HepG2 (cell line): ENCODE measurements around the gene TMEM235. TPM values are rescaled to one million over a fixed set of nuclear protein-coding genes. Genes with fewer than 3 reads are reported as not detected.

Experiments used
- CBX1 ChIP-seq: IDR thresholded peaks from one replicate; pipeline ENCODE4 v1.6.1; 2016; ENCODE audit warnings: antibody characterized with exemption, low read depth
- MAX ChIP-seq: IDR thresholded peaks from 2 replicates; pipeline ENCODE4 v1.6.1; 2012; ENCODE audit warnings: inconsistent platforms
- MBNL3 ChIP-seq: fragments of 250-450 bp; sonication (Bioruptor Pico); conservative IDR thresholded peaks from 2 replicates; pipeline ENCODE4 v1.8.0; 2022; ENCODE audit warnings: mild to moderate bottlenecking, inconsistent platforms
- PCBP2 ChIP-seq: fragments of 200-400 bp; formaldehyde crosslinking; optimal IDR thresholded peaks from 2 replicates; pipeline ENCODE3; 2018; ENCODE audit warnings: low read length, low read depth; ENCODE audit not compliant: poor library complexity, severe bottlenecking
- RNF219 ChIP-seq: sonication (generic); formaldehyde crosslinking; IDR thresholded peaks from 2 replicates; pipeline ENCODE4 v1.5.0; 2020; ENCODE audit warnings: mild to moderate bottlenecking, missing genetic modification reagents
- ZNF367 ChIP-seq: sonication (generic); formaldehyde crosslinking; IDR thresholded peaks from 2 replicates; pipeline ENCODE4 v1.4.0; 2020; ENCODE audit warnings: missing genetic modification reagents, borderline replicate concordance
- ZNF646 ChIP-seq: sonication (generic); formaldehyde crosslinking; IDR thresholded peaks from 2 replicates; pipeline ENCODE4 v1.9.0; 2021; ENCODE audit warnings: mild to moderate bottlenecking, missing genetic modification reagents
- polyA plus RNA-seq, 8 experiments: library from polyadenylated mRNA; depleted of rRNA in 3 of 8; stranded (reverse) in 7 of 8; unstranded in 1 of 8; fragments of >200 nt; fragmentation: Illumina TruSeq in 4 of 8; extraction: Trizol in 4 of 8; gene quantifications; 2 replicates each; pipeline versions ENCODE4 v1.2.1 to v1.2.3, GENCODE V29; 2011 to 2016; ENCODE audit warnings: low read depth in 4 of 8, missing spikeins in 1 of 8, mixed read lengths in 1 of 8; ENCODE audit not compliant: insufficient read depth in 1 of 8
- total RNA-seq, 5 experiments: library from RNA; depleted of rRNA; stranded (reverse); fragments of >200 nt; fragmentation: Illumina TruSeq; extraction: Trizol; gene quantifications; 2 replicates each; pipeline ENCODE4 v1.2.3, GENCODE V29; 2016; ENCODE audit warnings: low read depth in 1 of 5

Gene TMEM235
- total and polyA plus RNA-seq, 2 of the 13 experiments (the other 11 are each of a cell fraction or from before 2014, with no cell fraction given): not detected

- no peak for TF ChIP-seq RNF219
- peak; percentile 41 for TF ChIP-seq CBX1
- TF ChIP-seq MBNL3 (CRISPR knock-in tag): no peak
- TF ChIP-seq ZNF367 (CRISPR knock-in tag): no peak
- peak; percentile 76; the same call in 1 of the 2 replicates for TF ChIP-seq MAX
- TF ChIP-seq PCBP2: no peak
- no peak for TF ChIP-seq ZNF646
- TF ChIP-seq, all 625 proteins: peak for 228
These were observed 19.7 kb downstream of the TMEM235 start (continued) for GRCh38 chr17:78250891-78251772.
